ENCODE measurements around the gene DRG1.

The DRG1 gene

GRCh38 chr22:31447337-31447736 lies 47.9 kb downstream of the DRG1 start:
- H3K4me3 ChIP-seq (ENCODE audit: low read depth, low read length), result no peak overlapping the region
- no peak for TF ChIP-seq CTCF (conservative IDR thresholded peaks at IDR 0.05; ENCODE audit: low read depth, low read length)
- peak; percentile 31 for DNase-seq (ENCODE audit: low read depth)

- no peak for TF ChIP-seq CTCF (conservative IDR thresholded peaks at IDR 0.05; ENCODE audit: low read depth, low read length)
- no peak for DNase-seq (ENCODE audit: low read depth)
- H3K4me3 ChIP-seq (ENCODE audit: low read depth, low read length), result no peak overlapping the region
These were observed 49.0 kb downstream of the DRG1 start for GRCh38 chr22:31448382-31448781.

- no peak for DNase-seq (ENCODE audit: low read depth)
- no peak overlapping the region for H3K4me3 ChIP-seq (ENCODE audit: low read depth, low read length)
- TF ChIP-seq CTCF (conservative IDR thresholded peaks at IDR 0.05; ENCODE audit: low read depth, low read length), result no peak
These were observed 50.1 kb downstream of the DRG1 start for GRCh38 chr22:31449506-31449905.

- peak; percentile 82 for TF ChIP-seq CTCF (conservative IDR thresholded peaks at IDR 0.05; ENCODE audit: low read depth, low read length)
- DNase-seq (ENCODE audit: low read depth), result peak; percentile 86
- H3K4me3 ChIP-seq (ENCODE audit: low read depth, low read length), result no peak overlapping the region
These were observed 52.5 kb downstream of the DRG1 start for GRCh38 chr22:31451709-31452571.

- no peak overlapping the region for H3K4me3 ChIP-seq (ENCODE audit: low read depth, low read length)
- TF ChIP-seq CTCF (conservative IDR thresholded peaks at IDR 0.05; ENCODE audit: low read depth, low read length), result no peak
- DNase-seq (ENCODE audit: low read depth), result no peak
These were observed 62.3 kb downstream of the DRG1 start for GRCh38 chr22:31461699-31462098.

- TF ChIP-seq CTCF (conservative IDR thresholded peaks at IDR 0.05; ENCODE audit: low read depth, low read length), result no peak
- DNase-seq (ENCODE audit: low read depth), result no peak
- no peak overlapping the region for H3K4me3 ChIP-seq (ENCODE audit: low read depth, low read length)
These were observed 65.9 kb downstream of the DRG1 start for GRCh38 chr22:31465307-31465706.

- peak; percentile 98 for DNase-seq (ENCODE audit: low read depth)
- TF ChIP-seq CTCF (conservative IDR thresholded peaks at IDR 0.05; ENCODE audit: low read depth, low read length), result no peak
- H3K4me3 ChIP-seq (ENCODE audit: low read depth, low read length), result no peak overlapping the region
These were observed 75.3 kb downstream of the DRG1 start for GRCh38 chr22:31474743-31475142.

Data from choroid plexus epithelial cell (primary cell).